NCI-H146 (cell line): ENCODE data around the gene TGM1.
"Not testable (repeated sequence)": the region's sequence is repeated elsewhere in the genome, so short reads cannot be mapped to it uniquely, and the experiment has no call there.

Source experiments
- DNase-seq: peaks from one replicate; lab custom pipeline; 2025; lab: John Stamatoyannopoulos, UW

TGM1 gene

GRCh38 chr14:24233538-24233866, 29.5 kb downstream of the TGM1 start:
- peak; percentile 10 for DNase-seq

DNA sequence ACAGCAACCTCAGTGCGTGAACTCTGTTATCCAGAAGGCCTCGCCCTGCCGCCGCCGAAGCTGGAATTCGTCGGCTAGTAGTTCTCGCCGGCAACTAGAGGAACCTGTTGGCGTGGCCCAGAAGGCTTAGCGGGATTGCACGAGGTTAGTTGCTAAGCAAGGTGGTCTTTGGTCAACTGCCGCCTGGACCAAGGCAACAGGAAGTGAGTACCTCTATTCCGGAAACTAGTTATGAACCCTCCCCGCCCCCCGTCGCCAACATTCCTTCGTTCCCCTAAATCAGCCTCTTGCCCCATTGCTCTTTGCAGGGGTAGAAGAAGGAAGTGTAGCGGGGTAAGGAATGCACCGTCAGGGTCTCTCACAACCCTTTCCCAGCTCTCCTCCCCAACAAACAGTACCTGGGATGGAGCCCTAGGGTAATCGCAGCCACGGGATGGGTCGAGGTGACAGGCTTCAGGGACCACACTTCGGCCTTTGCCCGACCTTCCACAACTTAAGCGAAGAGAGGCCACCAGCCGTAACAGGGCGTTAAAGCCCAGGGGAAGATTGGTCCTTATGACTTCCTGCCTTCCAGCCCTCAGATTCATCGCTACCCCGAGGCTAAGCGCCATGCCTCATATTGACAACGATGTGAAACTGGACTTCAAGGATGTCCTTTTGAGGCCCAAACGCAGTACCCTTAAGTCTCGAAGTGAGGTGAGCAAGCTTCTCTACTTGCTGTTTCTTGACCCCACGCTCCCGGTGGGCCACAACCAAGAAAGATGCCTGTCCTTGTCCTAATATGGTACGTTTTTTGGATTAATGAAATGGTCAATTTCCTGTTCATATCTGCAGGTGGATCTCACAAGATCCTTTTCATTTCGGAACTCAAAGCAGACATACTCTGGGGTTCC, 30.1 kb downstream of the TGM1 start, which contains the start of gene GMPR2:
TSS of gene GMPR2 (plus strand) at position 285 of the 893 bp plus-strand sequence. CDS start at position 610, 325 bp downstream.
- peak; percentile 78 for DNase-seq

- DNase-seq = peak; percentile 84
Observed at GRCh38 chr14:24232121-24232644, 30.8 kb downstream of the TGM1 start, which contains the start of gene NEDD8. NEDD8 (minus strand) TSS chr14:24232367; CDS start chr14:24232267, 100 bp downstream.

DNA sequence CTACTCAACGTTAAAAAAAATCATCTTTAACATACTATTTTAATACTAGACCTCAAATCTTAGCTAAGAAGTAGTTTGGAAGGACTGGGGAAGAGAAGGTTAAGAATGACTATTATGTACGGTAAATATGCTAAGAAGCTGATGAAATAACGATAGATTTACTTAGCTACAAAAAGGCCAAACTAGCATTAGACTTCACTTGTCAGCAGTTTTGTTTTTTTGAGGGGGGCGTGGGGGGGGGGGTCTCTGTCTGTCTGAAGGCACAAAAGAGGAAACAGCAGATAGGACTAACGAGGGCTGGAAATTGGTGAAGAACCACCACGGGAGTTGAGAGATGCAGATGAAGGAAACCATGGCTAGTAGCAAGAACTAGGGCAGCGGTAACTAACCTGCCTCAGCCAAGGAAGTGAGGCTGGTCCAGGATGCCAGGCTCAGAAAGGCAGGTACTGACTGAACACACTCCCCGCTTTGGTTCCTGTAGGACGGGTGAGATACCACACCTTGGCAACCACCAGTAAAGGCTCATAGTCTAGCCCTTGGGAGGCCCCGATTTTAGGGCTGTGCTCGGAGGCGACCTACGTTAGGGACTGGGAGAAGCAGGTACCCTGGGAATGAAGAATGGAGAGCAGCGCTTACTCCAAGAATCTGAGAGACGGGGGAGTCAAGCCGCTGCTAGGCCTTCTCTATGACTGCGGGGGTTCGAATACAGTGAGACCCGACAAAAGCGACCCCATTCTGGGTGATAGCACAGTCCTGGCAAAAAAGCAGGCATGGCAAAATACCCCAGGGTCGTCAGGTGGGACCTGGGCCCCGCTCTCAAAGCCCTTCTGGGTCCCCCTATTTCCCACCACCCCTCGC, 31.5 kb downstream of the TGM1 start:
- peak; percentile 13 for DNase-seq

- DNase-seq = no peak
Observed at GRCh38 chr14:24228902-24229301, 34.1 kb downstream of the TGM1 start.

DNA sequence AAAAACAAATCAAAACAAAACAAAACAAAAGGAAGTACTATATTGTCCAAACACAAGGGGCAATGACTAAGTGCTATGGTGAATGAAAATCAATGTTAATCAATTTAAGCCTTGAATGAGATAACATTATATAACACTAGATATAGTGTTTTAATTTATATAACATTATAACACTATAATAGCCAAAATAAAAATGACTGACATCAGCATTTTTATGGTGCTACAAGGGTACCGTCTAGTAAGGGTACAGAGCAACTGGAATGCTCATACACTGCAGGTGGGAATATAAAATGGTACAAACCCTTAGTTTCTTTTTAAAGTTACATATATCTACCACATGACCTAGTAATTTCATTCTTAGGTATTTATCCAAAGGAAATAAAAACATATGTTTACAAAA, 36.5 kb downstream of the TGM1 start:
- no peak for DNase-seq

GRCh38 chr14:24224618-24225071, 38.3 kb downstream of the TGM1 start:
- no peak for DNase-seq

GRCh38 chr14:24222987-24223386, 40.0 kb downstream of the TGM1 start:
- DNase-seq = not testable (repeated sequence)

DNA sequence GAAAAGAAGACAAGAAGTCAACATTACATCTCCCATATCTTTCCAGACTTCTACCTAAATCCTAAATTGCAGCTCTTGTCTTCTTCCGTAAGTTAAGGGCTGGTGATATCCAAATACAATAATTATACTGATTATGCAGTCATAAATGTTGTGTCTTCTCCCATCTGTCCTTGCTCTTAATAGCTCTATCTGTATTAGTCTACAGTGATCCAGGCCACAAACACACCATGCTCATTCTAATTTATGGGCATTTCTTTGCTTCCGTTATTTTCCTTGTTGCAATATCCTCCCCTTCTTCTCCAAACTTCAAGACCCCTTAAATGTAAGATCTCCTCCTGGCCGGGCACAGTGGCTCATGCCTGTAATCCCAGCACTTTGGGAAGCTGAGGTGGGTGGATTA, 43.5 kb downstream of the TGM1 start:
- DNase-seq = no peak

GRCh38 chr14:24219080-24219479, 43.9 kb downstream of the TGM1 start:
- no peak for DNase-seq

DNA sequence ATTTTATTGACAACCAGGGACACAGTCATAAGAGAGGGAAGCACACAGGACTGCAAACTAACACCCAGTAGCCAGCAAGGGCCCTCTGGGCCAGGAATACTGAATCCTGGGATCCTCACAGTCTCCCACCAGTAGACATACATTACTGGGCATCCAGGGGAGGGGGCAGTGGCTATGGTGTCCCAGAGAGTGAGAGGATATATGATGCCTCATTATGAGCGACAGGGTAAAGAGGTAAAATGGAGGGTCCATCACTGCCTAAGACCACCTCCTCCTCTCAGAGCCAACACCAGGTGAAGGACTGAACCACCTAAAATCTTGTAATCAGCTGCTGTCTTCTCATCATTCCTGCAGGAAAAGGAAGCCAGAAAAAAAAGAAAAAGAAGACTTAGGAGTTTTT, 46.1 kb downstream of the TGM1 start:
- not testable (repeated sequence) for DNase-seq

DNA sequence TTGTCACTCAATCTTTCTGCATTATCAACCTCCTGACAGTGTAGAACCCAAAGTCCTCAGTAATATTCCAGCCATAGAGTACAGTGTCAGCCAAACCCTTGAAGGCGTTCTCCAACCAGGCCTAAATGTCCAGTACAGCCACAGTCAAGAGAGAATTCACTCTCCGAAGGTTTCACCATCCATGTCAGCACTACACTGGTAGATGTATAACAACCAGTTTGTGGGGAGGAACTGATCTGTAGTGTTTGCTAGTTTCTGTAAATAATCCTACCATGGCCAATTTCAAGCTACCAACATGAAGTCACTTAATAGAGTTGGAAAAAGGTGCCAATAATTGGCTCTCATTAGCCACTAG, 46.7 kb downstream of the TGM1 start:
- no peak for DNase-seq

DNA sequence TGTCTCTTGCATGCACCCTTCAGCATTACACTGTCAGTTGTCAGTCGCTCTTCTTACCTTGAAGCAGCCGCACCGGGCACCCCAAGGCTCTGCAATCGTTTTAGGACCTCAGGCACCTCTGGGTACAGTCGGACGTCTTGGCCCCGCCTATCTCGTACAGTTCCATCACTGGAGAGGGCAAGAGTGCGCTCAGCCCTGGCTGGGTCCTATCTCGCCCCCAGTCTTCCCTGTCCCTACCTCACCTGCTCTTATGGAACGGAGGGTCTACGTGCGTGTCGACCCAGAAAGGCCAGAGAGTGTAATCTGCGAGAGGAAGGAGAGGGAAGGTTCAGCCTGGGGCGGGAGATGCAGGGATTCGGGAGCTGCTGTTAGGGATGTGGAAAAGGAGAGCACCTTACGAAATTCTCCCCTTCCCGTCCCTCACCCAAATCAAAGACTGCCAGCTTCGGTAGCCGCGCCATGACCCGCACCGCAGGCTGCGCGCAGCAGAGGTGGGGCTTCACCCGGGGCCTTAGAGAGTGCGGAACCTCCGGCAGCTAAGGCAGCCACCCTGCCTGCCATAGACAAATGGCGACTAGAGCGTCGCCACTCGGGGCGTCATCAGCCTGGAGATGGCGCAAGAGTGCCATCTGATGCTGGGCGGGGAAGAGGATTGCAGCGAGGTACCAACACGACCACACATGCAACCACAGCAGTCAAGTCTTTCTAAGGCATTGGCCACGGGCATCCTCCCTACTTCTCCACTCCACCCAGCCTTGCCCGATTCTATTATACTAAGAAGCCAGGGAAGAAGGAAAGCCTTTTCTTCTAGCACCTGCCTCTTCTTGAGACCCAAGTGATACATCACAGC, 47.3 kb downstream of the TGM1 start, which contains the start of gene MDP1:
TSS of gene MDP1 (minus strand) at position 572 of the 850 bp plus-strand sequence. CDS start at position 461, 111 bp downstream.
- DNase-seq = peak; percentile 89

DNA sequence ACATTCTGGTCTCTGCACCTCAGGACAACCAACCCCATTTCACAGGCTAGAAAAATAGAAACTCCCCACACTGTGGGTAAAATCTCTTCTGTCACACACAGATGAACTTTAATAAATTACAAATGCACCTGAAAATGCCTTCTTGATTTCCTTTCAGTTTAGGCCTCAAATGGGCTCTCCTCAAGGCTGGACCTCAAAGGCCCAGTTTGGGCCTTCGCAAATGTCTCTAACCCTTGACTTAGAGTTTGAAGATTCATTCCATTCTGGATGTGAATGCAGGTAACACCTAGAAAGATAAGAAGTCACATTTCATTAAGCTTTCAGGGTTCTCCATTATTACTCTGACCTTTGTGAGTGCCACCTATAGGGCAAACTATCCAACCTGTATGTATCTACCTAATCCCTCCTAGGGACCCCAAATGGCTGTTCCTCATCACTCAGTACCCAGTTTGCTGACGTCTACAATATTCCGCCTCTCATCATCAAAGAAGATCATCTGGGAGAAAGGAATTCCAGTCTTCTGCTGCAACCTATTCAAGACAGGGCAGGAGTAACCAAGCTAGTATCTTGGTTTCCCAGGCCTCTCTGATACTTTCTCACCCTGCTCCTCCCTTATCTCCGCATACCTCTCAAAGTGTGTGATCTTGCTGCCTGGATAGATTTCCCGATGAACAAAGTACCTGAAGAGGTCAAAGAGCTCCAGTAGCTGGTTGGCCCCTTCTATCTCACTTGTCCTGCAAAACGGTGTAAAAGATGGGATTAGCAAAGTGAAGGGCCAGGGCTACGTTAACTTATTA, 48.9 kb downstream of the TGM1 start:
- no peak for DNase-seq

- peak; percentile 97 for DNase-seq
Observed at GRCh38 chr14:24212924-24213865, 49.8 kb downstream of the TGM1 start, which contains the start of gene CHMP4A. CHMP4A (minus strand) TSS chr14:24213488; CDS start chr14:24213439, 49 bp downstream.

DNA sequence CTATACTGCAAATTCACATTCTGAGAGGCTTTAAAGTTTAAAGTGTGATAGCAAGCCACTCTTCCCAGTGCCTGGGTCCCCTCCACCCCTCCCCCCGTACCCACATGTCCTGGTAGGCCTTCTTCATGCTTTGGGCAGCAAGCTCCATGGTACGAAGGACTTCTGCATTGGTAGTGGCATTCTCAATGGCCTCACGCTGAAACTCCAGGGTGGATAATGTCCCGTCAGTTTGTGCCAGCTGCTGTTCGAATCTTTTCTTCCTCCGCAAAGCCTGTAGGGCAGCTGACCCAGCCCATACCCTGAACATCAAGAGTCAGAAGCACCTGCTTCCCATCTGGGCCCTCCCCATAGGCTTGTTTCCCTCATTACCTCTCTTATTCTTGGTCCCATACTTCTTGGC, 51.7 kb downstream of the TGM1 start:
- no peak for DNase-seq

- no peak for DNase-seq
Observed at GRCh38 chr14:24207625-24208024, 55.4 kb downstream of the TGM1 start.

GRCh38 chr14:24207104-24207551, 55.8 kb downstream of the TGM1 start:
- no peak for DNase-seq
